ENCODE data around the gene DENND1A.

DNA sequence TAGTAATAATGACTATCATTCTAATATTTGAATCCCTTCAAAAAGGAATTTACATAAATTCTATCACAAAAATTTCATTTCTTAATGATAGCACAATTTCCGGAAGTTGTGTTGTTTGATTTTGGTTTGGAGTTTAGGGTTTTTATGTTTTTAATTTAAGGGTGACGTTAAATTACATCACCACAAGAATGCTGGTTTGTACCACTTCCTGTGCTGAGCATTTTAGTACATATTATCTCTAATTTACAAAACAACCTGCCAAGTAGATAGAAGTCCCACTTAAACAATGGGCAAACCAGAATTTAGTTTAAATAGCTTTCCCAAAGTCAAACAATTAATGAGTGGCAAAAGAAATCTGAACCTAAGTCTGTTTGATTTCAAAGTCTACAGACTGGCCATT is 63.4 kb downstream of the DENND1A start:
- no peak for TF ChIP-seq POLR2AphosphoS5 (IDR thresholded peaks at IDR 0.05)
- TF ChIP-seq, protein P1, sequence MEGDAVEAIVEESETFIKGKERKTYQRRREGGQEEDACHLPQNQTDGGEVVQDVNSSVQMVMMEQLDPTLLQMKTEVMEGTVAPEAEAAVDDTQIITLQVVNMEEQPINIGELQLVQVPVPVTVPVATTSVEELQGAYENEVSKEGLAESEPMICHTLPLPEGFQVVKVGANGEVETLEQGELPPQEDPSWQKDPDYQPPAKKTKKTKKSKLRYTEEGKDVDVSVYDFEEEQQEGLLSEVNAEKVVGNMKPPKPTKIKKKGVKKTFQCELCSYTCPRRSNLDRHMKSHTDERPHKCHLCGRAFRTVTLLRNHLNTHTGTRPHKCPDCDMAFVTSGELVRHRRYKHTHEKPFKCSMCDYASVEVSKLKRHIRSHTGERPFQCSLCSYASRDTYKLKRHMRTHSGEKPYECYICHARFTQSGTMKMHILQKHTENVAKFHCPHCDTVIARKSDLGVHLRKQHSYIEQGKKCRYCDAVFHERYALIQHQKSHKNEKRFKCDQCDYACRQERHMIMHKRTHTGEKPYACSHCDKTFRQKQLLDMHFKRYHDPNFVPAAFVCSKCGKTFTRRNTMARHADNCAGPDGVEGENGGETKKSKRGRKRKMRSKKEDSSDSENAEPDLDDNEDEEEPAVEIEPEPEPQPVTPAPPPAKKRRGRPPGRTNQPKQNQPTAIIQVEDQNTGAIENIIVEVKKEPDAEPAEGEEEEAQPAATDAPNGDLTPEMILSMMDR (IDR thresholded peaks at IDR 0.05), result no peak
- no peak for TF ChIP-seq POLR2A (IDR thresholded peaks at IDR 0.05)
